ENCODE data around the gene IER5. TPM values are rescaled to one million over a fixed set of nuclear protein-coding genes. Genes with fewer than 3 reads are reported as not detected.

Gene IER5
- total RNA-seq, 2 experiments from 2014 or later, result 16.3 to 24.3 TPM

DNA sequence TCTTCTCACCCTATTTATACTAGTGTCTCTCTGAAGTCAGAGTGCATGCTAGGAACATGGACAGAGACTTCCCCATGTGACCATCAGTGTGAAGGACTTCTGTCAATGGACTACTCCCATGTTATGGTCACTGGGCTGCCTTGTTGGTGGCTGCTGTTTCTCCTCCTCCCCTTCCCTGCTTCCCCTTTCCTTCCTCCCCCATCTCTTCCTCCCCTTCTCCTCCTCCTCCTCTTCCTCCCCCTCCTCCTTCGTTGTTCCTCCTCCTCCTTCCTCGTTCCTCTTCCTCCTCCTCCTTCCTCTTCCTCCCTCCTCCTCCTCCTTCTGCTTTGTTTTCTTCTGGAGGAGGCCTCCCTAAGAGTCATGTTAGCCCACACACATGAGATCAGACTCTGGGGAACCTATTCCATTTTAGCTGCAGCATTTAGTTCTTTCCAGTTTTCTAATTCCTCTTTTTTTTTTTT, 35.8 kb downstream of the IER5 start:
- ChIA-PET CTCF (no interaction called here), POLR2A (interaction anchor here (0.6 kb wide), 1 partner anchor 16 kb away, joined by 4 read pairs; no protein-coding TSS in a partner anchor)
- Mint-ChIP-seq H3K4me3 (no peak overlapping the region), H3K4me1 (peaks cover 8% of the 10 kb centered on the region), H3K36me3 (ENCODE audit: low read depth) (no peaks in the 10 kb centered on the region), H3K27me3 (peaks cover 3% of the 10 kb centered on the region), H3K9me3 (ENCODE audit: low read depth) (no peaks in the 10 kb centered on the region), H3K27ac (no peak overlapping the region)
- DNase-seq, result no peak
- no peak for ATAC-seq
- intact Hi-C loops (cut with DNase I, micrococcal nuclease), result no loop called here

DNA sequence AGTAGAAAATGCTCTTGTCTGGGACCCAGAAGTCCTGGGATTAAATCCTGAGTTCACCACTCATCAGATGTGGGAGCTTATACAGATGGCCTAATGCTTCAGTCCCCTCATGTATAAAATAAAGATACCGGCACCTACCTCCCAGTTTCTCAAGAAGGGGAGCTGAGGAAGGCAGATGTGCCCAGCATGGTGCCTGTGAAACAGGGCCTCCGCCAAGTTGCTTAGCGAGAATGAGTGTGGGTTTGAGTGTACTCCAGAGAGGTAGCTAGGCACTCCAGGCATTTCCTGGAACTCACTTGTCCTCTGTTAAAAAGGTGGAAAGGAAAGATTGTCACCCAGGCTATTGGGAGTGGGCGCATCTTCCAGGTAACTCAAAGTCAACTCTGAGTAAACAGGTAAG, 37.8 kb downstream of the IER5 start:
- peaks cover 8% of the 10 kb centered on the region for H3K27me3 Mint-ChIP-seq
- H3K4me3 Mint-ChIP-seq, result no peak overlapping the region
- peaks cover 11% of the 10 kb centered on the region for H3K4me1 Mint-ChIP-seq
- no peaks in the 10 kb centered on the region for H3K9me3 Mint-ChIP-seq (ENCODE audit: low read depth)
- ChIA-PET POLR2A (no interaction called here), CTCF (interaction anchor here (1.5 kb wide), 1 partner anchor 9 kb away, joined by 3 read pairs; no protein-coding TSS in a partner anchor)
- intact Hi-C loops (cut with DNase I, micrococcal nuclease), result no loop called here
- DNase-seq (no peak), ATAC-seq (no peak)
- no peak overlapping the region for H3K27ac Mint-ChIP-seq
- no peaks in the 10 kb centered on the region for H3K36me3 Mint-ChIP-seq (ENCODE audit: low read depth)

DNA sequence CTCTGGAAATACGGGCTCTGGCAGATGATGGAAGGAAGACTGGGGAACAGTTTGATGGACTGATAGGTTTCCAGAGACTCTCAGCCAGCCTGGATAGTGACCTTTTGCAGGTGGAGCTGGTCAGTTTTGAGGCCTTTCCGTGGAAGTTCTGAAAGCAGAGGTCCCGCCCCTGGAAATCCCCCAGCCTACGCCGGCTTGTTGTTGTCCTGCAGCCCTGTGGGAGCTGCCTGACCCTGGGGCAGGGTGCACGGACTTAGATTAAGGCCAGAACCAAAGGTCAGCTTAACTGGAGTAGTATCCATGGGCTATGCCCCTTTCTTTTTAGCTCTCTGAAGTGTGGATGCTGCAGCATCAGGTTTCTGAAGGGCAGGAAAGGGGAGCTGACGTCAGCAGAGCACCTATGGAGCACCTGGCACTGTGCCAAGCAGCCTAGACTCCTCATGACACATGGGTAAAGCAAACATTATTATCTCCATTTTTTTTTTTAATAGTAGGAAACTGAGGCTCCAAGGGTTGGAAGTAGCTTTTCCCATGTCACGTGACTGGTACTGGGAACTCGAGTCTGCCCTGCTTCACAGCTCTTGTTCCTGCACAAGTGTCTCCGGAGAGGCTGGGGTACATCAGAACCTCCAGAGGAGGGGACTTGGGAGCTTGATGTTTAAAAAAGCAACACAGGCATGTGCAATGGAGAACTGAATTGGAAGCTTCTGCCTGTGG, 38.5 kb downstream of the IER5 start:
- ChIA-PET CTCF (interaction anchor here (1.3 to 2.1 kb wide), 4 partner anchors 9 to 36 kb away, joined by 3 to 7 read pairs (median 4); no protein-coding TSS in a partner anchor), POLR2A (no interaction called here)
- intact Hi-C loops (cut with DNase I, micrococcal nuclease), result no loop called here
- Mint-ChIP-seq H3K27ac (no peak overlapping the region), H3K4me1 (peaks cover 12% of the 10 kb centered on the region), H3K36me3 (ENCODE audit: low read depth) (no peaks in the 10 kb centered on the region), H3K27me3 (peaks cover 8% of the 10 kb centered on the region), H3K9me3 (ENCODE audit: low read depth) (no peaks in the 10 kb centered on the region), H3K4me3 (no peak overlapping the region)
- DNase-seq (no peak), ATAC-seq (no peak)

DNA sequence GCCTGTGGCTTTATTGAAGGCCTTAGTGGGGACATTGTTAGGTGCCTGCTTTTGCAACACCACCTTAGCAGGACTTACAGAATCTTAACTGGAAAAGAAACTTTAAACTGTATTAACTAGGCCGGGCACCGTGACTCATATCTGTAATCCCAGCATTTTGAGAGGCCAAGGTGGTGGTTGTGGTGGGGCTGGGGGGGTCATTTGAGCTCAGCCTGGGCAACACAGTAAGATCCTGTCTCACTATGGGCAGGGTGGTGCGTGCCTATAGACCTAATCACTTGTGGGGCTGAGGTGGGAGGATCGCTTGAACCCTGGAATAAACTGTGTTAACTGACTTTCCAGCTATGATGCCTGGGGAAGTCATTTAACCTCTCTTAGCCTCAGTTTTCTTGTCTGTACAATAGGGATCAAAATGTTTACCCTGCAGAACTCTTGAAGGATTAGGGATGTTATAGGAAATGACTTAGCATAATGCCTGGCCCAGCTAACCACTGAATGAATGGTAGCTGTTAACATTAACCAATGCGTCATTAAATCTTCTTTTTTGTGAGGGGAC, 39.5 kb downstream of the IER5 start:
- Mint-ChIP-seq H3K36me3 (ENCODE audit: low read depth) (no peaks in the 10 kb centered on the region), H3K4me3 (no peak overlapping the region), H3K9me3 (ENCODE audit: low read depth) (no peaks in the 10 kb centered on the region), H3K27me3 (peaks cover 8% of the 10 kb centered on the region), H3K4me1 (peaks cover 12% of the 10 kb centered on the region), H3K27ac (no peak overlapping the region)
- peak; percentile 29 for DNase-seq
- no peak for ATAC-seq
- intact Hi-C loops (cut with DNase I, micrococcal nuclease), result no loop called here
- ChIA-PET CTCF (interaction anchor here (0.8 to 2.1 kb wide), 5 partner anchors 12 to 270 kb away, joined by 3 to 7 read pairs (median 3); no protein-coding TSS in a partner anchor), POLR2A (interaction anchor here (0.6 kb wide), 1 partner anchor 29 kb away, joined by 3 read pairs; no protein-coding TSS in a partner anchor)

DNA sequence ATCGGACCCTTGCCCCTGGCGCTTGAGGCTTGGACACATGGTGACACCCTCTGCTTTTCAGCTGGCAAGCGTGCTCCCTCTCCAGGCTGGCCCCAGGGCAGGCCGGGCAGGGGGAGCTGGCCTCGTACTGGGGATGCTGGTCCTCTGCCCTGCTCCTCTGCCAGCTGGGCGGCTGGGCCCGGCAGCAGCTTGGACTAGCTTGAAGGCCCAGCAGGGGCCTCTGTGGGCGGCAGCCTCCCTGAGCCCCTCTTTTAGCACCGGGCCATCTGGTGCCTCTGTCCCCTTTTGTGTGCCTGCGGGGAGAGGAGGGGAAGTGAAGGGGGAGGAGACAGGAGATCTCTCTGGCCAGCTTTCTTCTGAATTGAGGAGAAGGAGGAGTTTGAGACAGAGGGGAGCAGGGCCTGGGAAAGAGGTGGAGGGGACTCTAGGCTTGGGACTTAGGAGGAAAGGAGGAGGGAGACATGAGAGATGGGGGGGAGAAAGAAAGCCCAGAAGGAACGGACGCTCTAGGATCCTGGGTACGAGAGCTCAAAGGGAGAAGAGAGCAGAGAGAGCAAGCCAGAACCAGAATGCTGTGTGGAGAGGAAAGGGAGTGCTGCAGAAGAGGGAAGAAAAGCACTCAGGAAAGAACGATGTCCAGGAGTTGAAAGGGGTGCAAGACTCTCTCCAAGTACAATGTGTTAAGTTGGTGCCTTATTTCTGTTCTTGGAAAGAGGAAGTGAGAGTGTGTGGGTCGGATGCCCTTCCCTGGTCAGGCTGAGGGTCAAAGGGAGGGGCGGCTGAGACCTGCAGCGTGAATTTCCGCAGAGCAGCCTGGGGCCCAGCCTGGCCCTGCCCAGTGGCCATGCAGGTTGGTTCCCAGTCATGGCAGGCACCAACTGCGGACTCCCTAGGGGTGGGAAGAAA, 40.3 kb downstream of the IER5 start:
- DNase-seq, result no peak
- Mint-ChIP-seq H3K4me3 (no peak overlapping the region), H3K27ac (no peak overlapping the region), H3K36me3 (ENCODE audit: low read depth) (no peaks in the 10 kb centered on the region), H3K4me1 (peaks cover 17% of the 10 kb centered on the region), H3K9me3 (ENCODE audit: low read depth) (no peaks in the 10 kb centered on the region), H3K27me3 (peaks cover 8% of the 10 kb centered on the region)
- CTCF ChIA-PET, result interaction anchor here (0.6 to 2.1 kb wide), 5 partner anchors 15 to 486 kb away, joined by 3 to 7 read pairs (median 3); no protein-coding TSS in a partner anchor
- POLR2A ChIA-PET, result interaction anchor here (0.6 kb wide), 1 partner anchor 30 kb away, joined by 3 read pairs; no protein-coding TSS in a partner anchor
- no peak for ATAC-seq
- intact Hi-C loops (cut with DNase I, micrococcal nuclease), result no loop called here

DNA sequence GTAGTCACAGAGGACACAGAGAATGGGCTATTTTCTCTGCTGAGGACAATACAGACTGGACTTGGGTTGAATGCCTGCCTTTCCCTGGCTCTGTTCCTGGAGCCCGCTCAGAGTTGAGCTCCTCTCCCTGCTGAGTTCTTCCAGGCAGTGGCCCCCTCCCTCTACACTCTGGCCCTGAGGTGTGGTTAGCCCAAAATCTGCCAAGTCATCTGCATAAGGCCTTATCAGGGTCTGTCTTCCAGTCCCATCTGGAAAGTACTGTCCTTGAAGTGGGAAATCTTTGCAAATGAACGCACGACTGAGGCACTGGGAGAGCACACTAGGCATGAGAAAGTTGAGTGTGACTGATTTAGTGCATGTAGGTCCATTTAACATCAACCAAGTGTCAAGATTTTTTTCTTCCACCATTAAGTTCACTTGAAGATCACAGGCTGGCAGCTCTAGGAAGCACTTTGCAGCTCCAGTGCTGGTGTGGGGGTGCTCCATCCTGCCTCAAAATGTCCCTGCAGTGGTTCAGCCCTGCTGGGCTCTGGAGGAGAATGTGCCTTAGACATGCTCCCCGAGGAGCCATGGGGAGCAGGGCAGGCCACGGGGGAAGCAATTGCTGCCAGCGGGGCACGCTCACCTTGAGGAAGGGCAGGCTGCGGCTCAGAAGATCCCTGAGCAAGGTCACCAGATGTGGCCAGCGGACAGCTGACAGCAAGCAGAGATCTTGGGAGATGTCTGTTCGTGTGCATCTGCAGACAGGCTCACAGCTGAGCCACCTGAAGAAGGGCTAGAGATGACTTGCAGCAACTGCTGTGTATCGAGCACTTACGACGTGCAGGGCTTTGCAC, 41.5 kb downstream of the IER5 start:
- POLR2A ChIA-PET, result no interaction called here

DNA sequence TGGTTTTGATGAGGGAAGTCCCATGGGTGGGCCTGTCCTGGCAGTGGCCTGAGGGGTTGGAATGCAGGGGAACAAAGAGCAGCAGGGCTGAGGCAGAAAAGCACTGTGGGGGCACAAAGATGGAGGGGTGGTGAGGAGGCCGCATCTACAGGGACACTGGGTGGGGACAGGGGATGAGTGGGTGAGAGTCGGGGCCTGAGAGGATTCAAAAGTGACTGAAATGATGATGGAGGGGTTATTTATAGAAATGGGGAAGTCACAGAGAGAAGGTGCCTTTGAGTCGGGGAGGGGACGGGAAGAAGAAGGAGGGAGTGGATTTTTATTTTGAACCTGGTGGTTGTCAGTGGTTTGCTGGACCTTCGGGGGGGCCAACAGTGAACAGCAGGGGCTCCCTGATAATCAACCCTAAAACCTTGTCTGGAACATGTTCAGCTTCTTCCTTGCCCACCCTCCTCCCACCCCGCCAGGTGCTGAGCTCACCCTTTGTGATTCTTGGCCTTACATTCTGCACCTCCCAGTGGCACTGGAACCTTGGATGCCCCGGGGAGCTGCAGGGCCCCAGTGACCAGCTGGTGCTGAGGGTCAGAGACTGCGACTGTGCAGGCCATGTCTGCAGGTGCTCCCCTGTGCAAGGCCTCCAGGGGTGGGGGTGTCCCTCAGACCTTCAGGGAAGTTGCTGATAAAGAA, 42.9 kb downstream of the IER5 start:
- H3K4me3 Mint-ChIP-seq, result no peak overlapping the region

More for the DNA sequence above, 41.5 kb downstream of the IER5 start:
- Mint-ChIP-seq H3K27ac (no peak overlapping the region), H3K36me3 (ENCODE audit: low read depth) (no peaks in the 10 kb centered on the region), H3K27me3 (peaks cover 8% of the 10 kb centered on the region), H3K9me3 (ENCODE audit: low read depth) (no peaks in the 10 kb centered on the region), H3K4me1 (peaks cover 24% of the 10 kb centered on the region), H3K4me3 (no peak overlapping the region)
- DNase-seq (no peak), ATAC-seq (no peak)
- CTCF ChIA-PET, result interaction anchor here (1.0 kb wide), 1 partner anchor 25 kb away, joined by 3 read pairs; no protein-coding TSS in a partner anchor
- intact Hi-C loops (cut with DNase I, micrococcal nuclease), result no loop called here

DNA sequence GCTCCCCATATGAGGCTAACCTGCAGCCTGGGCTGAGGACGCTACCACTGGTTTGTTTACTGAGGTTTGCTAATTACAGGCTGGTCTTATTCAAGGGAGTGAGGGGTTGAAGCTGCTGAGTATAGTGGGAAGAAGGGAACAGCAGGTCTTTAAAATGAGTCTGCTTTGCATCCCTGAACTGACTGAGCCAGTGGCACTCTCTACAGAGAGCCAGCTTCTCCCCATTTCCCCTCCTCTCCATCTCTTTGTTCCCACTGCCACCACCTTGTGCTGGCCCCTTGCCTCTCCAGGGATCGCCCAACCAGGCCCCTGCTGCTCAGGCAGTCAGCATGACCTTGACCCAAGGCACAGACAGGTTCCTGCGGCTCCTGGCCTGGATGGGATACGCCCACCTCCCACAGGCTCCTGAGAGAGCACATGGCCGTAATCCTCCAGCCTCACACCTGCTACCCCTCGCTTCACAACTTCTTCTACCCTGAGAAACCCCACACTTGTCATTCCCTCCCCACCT, 45.0 kb downstream of the IER5 start:
- Mint-ChIP-seq H3K4me1 (peaks cover 41% of the 10 kb centered on the region), H3K36me3 (ENCODE audit: low read depth) (no peaks in the 10 kb centered on the region), H3K27me3 (peaks cover 11% of the 10 kb centered on the region), H3K4me3 (no peak overlapping the region), H3K9me3 (ENCODE audit: low read depth) (no peaks in the 10 kb centered on the region), H3K27ac (no peak overlapping the region)
- intact Hi-C loops (cut with DNase I, micrococcal nuclease), result no loop called here
- ChIA-PET POLR2A (interaction anchor here (0.8 kb wide), 1 partner anchor 16 kb away, joined by 3 read pairs; no protein-coding TSS in a partner anchor), CTCF (no interaction called here)
- no peak for DNase-seq
- ATAC-seq, result no peak

More for the DNA sequence above, 42.9 kb downstream of the IER5 start:
- ChIA-PET POLR2A (no interaction called here), CTCF (interaction anchor here (1.0 to 1.1 kb wide), 2 partner anchors 20 to 33 kb away, joined by 3 read pairs; no protein-coding TSS in a partner anchor)
- ATAC-seq, result no peak
- Mint-ChIP-seq H3K4me1 (peaks cover 36% of the 10 kb centered on the region), H3K9me3 (ENCODE audit: low read depth) (no peaks in the 10 kb centered on the region), H3K36me3 (ENCODE audit: low read depth) (no peaks in the 10 kb centered on the region), H3K27me3 (peaks cover 9% of the 10 kb centered on the region), H3K27ac (no peak overlapping the region)
- intact Hi-C loops (cut with DNase I, micrococcal nuclease), result no loop called here
- no peak for DNase-seq

DNA sequence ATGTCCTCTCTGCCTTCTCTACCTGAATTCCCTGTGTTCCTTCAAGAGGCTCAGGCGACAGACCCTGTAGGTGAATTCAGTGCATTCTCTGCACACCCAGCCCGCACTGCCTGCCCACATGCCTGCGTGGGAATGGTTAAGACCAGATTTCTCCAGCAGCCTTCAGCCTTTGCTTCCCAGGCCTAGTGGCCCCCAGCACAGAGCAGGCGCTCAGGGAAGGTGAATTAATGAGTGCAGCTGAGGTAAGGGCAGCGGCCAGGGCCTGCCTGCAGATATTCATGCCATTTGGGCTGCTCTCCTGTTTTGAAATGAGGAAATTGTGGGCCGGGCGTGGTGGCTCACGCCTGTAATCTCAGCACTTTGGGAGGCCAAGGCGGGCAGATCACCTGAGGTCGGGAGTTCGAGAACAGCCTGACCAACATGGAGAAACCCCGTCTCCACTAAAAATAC, 45.5 kb downstream of the IER5 start:
- ATAC-seq (no peak), DNase-seq (no peak)
- no peak overlapping the region for H3K27ac Mint-ChIP-seq
- peaks cover 9% of the 10 kb centered on the region for H3K27me3 Mint-ChIP-seq
- no peaks in the 10 kb centered on the region for H3K36me3 Mint-ChIP-seq (ENCODE audit: low read depth)
- ChIA-PET CTCF (interaction anchor here (0.7 kb wide), 2 partner anchors 54 to 307 kb away, joined by 3 read pairs; no protein-coding TSS in a partner anchor), POLR2A (interaction anchor here (0.9 kb wide), 1 partner anchor 29 kb away, joined by 3 read pairs; no protein-coding TSS in a partner anchor)
- H3K9me3 Mint-ChIP-seq (ENCODE audit: low read depth), result no peaks in the 10 kb centered on the region
- intact Hi-C loops (cut with DNase I, micrococcal nuclease), result loop anchor here in 1 of 2 experiments (1.0 kb wide), 1 partner anchor 29 kb away; no protein-coding TSS in a partner anchor
- peaks cover 43% of the 10 kb centered on the region for H3K4me1 Mint-ChIP-seq
- no peak overlapping the region for H3K4me3 Mint-ChIP-seq

All from activated CD4-positive, alpha-beta T cell treated with anti-CD3 and anti-CD28 coated beads for 36 hours (primary cell).